Measurements from ENCODE around the gene FRMD4B. TPM values are rescaled to one million over a fixed set of nuclear protein-coding genes. Genes with fewer than 3 reads are reported as not detected.

FRMD4B gene
- total RNA-seq (2014; rRNA removed; shearing (Covaris generic)): 12.9 and 19.1 TPM in 2 replicates
- 1.0 and 3.0 TPM in 2 replicates for polyA plus RNA-seq (2015; cell fraction: cytosol; rRNA removed)
- 1.9 and 2.5 TPM in 2 replicates for polyA plus RNA-seq (2015; cell fraction: nucleus; rRNA removed)

DNA sequence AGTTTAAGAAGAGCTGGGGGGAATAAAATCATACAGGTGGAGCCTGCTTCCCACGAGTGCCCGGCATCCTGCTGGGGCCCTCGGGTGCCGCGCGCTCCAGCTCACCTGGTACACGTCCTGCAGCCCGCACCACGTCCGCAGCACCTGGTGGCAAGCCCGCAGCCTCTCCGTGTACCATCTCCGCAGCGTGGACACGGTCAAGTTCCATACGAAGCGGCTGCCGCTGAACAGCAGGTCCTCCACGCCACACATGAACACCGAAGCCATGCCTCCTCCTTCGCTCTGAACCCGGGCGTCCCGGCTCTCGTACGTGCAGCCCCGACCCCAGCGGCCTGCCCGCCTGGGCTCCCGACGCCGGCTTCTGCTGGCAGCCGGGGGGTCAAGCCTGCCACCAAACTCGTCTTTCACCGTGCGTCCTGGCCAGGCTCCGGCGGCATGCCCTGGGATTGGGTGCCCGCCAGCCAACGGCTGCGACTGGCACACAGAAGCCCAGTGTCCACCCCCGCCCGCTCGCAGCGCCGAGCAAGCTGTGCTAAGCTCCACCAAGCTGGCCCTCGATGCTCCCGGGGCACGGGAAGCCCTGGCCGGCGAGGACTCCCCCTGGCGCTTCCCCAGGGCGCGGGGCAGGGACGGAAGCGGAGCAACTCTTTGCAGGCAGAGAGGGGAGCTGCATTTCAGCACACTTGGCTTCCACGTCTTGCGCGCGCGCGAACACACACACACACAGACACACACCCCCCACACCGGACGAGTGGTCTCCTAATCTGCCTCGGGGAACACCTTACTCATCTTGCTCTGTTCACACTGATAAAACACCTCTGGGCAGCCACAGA, at the start of gene FRMD4B:
TSS of gene FRMD4B (minus strand) at position 366 of the 833 bp plus-strand sequence. CDS start at position 267, 99 bp downstream.
- peak; percentile 62 for DNase-seq (ENCODE audit: low read depth)

GRCh38 chr3:69433969-69434325, 48.1 kb upstream of the FRMD4B start:
- peak; percentile 44 for DNase-seq (ENCODE audit: low read depth)

GRCh38 chr3:69433121-69433968, 47.5 kb upstream of the FRMD4B start:
- DNase-seq (ENCODE audit: low read depth): no peak

- no peak for DNase-seq (ENCODE audit: low read depth)
Observed at GRCh38 chr3:69428657-69429255, 42.9 kb upstream of the FRMD4B start.

DNA sequence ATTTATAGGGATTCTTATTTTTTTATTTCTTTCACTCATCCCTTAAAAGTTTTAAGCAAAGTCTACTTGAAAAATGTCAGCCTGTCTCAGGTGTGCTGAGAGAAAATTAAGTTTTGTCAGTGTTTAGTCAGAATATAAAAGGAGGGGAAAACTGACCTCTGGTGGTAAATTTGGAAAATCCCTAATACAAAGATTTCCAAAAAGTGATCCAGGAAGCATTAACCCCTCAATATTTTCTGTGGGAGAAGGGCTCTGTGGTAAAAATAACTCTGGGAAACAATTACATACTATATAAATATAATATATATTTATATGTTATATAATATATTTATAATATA, 41.0 kb upstream of the FRMD4B start:
- no peak for DNase-seq (ENCODE audit: low read depth)

DNA sequence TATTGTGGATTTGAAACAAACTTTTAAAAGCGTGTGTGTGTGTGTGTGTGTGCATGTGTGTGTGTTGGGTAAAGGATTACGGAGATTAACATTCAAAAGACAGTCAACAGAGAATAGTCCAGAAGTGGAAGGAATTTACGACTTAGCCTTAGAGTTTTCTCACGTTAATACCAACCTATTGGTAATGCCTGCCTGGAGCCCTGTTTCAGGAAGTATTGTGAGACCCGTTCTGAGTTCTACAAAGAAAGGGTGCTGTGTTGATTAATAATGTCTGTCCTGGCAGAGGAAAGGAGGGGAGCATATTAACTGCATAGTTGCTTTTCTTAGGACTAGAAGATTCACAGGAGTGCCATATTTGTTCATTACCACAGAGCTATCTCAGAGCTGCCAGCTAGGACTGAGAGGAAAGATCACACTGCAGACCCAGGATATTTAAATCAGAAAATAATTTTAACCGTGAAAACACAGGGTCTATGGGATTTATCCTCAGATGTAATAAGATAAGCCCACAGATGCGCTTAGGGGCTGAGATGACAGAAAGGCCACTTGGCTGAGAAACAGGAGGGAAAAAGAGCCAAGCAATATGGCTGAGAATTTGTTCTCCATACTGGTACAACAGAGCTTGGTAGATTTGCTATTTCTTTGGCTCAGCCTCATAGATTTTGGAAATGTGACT, 40.5 kb upstream of the FRMD4B start:
- no peak for DNase-seq (ENCODE audit: low read depth)

- DNase-seq (ENCODE audit: low read depth): peak; percentile 35
Observed at GRCh38 chr3:69425249-69425648, 39.4 kb upstream of the FRMD4B start.

DNA sequence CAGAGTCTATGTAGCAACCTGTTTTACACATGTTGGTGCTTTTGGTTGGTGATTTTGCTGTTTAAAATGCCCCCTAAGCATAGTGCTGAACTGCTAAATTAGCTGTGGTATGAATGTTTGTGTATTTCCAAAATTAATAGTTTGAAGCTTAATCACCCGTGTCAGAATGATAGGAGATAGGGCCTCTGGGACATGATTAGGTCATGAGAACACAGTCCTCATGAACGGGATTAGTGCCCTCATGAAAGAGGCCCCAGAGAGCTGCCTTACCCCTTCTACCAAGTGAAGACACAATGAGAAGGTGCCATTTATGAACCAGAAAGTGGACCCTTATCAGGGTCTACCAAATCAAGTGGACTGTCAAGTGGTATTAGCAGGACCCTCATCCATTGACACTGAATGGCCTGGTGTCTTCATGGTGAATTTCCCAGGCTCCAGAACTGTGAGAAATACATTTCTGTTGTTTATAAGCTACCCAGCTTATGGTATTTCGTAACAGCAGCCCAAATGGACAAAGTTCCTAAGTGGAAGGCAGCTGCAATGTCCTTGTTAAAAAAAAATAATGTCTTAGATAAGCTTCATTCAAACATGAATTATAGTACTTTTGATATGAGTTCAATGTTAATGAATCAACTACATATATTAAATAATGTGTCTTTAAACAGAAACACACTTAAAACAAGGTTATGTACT, 37.7 kb upstream of the FRMD4B start:
- DNase-seq (ENCODE audit: low read depth): no peak

DNA sequence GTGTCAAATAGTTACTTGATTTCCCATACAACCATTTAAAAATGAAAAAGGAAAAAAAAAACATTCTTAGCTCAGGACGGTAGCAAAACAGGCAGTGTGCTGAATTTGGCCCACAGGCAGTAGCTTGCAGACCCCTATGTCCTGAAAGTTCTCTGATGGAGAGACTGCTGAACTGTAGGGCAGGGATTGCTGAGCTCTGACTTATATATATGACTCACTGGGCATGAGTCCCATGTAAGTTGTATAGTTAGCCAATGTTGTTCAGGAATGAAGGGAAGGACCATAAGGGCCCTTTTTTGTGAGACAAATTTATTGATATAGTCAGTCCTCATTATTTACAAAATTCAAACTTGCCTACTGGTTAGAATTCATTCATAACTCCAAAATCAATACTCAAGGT, 36.9 kb upstream of the FRMD4B start:
- DNase-seq (ENCODE audit: low read depth): peak; percentile 72

DNA sequence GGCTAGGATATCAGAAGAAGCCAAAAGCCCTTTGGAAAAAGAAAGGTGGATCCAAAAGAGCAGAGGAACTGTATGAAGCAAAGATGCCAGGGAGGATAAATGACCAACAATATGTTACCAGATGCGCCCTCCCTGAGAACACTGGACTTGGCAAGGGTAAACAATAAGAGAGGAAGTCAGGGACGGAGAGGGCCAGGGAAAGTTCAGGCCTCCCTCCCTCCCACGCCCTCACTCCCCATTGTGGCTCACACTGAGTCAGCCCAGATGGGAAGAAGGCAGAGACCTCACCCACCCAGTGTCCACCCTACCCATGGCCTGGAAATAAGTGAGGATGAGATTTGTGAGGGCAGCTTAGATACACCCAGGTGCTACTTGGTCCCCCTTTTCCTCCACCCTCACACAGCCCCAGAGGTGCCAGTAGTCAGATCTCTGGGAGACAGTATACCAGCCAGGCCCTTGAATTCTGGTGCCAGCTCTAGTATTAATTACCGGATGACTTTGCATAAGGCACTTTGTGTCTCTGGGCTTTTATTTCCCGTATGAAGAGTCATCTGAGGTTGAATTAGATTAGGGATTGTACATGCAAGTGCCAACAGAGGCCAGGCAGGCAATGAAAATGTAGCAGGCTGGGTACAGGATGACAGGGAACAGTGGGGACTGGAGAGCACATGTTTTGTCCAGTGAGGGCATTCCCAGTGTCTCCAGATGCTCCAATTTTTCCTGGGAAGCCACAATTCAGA, 35.1 kb upstream of the FRMD4B start:
- DNase-seq (ENCODE audit: low read depth): peak; percentile 79

- no peak for DNase-seq (ENCODE audit: low read depth)
Observed at GRCh38 chr3:69419276-69419675, 33.4 kb upstream of the FRMD4B start.

- no peak for DNase-seq (ENCODE audit: low read depth)
Observed at GRCh38 chr3:69417541-69418078, 31.7 kb upstream of the FRMD4B start.

- DNase-seq (ENCODE audit: low read depth): no peak
Observed at GRCh38 chr3:69413551-69414207, 27.8 kb upstream of the FRMD4B start.

DNA sequence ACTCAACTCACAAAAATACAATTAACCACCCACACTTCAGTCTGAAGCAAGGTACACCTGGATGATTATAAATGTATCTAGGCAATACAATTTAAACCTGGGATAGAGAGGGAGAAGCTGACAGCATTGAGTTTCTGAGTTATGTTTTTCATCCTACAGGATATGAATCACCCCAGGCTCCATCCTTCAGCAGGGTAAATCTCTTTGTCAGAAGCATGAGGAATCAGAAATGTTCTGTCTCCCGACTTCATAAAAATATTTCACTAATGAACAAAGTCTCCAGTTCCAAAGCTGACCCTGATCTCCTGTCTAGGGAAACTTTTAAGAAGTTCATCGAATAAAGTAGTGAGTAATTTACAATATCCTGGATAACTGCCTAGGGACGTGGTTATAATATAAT, 25.5 kb upstream of the FRMD4B start:
- peak; percentile 86 for DNase-seq (ENCODE audit: low read depth)

- DNase-seq (ENCODE audit: low read depth): peak; percentile 61
Observed at GRCh38 chr3:69410301-69410700, 24.4 kb upstream of the FRMD4B start.

DNA sequence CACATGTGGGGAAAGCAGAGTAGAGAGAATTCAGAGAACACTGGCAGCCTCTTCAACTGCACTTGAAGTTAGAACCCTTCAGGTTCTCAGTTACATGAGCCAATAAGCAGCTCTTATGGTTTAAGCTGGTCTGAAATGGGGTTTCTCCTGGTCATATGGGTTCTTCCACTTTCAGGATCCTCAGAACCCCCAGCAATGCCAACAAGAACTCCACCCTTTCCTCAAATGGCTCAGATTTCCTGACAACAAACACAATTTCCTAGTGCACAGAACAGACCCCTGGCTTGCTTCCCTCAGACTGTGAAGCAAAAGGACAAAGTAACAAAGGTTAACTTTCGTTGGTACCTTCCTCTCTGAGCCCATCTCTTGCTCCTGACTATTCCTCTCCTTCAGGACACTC, 23.9 kb upstream of the FRMD4B start:
- DNase-seq (ENCODE audit: low read depth): no peak

DNA sequence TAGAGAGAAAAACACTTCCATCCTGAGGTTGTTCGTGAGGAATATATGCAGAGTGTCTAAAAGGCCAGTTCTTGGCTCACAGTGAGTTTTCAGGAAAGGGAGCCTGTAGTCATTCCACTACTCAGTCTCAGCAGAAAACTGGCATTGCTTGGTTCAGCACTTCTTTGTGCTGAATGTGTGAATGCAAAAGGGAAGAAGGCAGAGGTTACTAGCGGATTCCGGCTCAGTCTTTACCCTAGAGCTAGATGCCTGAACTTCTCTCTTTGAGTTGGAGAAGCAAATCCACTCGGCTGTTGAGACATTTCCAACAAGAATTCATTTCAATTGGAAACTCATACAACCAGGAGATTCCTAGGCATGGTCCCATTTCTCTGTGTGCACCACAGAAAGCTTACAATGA, 23.1 kb upstream of the FRMD4B start:
- no peak for DNase-seq (ENCODE audit: low read depth)

DNA sequence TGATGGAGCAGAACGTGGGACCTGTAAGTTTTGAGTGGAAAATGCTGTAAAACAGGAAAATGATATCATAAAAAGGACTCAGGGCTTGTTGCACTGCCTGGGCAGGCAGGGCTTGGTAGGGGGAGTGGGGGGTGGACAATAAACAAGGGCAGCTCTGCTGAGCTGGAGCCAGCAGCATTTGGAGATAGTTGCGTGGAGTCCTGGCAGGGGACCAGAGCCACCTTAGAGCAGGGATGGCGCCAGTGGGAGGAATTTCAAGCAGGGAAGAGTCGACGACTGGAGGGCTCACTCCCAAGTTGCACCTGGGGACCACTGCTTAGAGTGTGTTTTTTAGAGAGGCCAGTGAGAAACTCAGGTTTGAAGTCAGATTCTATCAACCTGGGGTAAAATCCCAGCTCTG, 22.7 kb upstream of the FRMD4B start:
- no peak for DNase-seq (ENCODE audit: low read depth)

DNA sequence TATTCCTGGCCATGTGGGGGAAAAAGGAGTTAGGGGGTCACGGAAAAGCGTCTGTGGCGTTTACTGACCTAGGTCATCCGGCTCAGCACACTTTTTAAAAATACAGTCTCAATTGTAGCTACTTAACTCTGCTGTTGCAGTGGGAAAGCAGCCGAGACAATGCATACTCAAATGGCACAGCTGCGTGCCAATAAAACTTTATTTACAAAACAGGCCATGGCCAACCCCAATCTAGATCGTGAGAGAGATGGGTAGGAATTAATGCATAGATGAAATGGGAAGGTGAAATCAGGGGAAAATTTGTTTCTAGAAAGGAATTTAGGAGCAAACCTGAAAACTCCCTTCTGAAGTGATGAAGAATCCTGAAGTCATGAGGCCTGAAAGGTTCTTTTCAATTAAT, 22.0 kb upstream of the FRMD4B start:
- no peak for DNase-seq (ENCODE audit: low read depth)

Data from HT1080 (cell line).